MCF 10A (cell line): ENCODE data around the gene RC3H2. TPM values are rescaled to one million over a fixed set of nuclear protein-coding genes. Genes with fewer than 3 reads are reported as not detected.
A peak's percentile ranks its signal among the peaks of the same experiment; 100 is the strongest.

Experiments used
- BruUV-seq: library from RNA; stranded (reverse); fragments of 400-500 nt; replicated peaks from 2 replicates; lab custom pipeline; 2021; lab: Mats Ljungman, UMichigan
- CTCF ChIA-PET: fragments of 300-600 bp; sonication (Branson Sonifier 250); formaldehyde crosslinking; extraction: SDS; loops from one replicate; lab custom pipeline; 2021; ENCODE audit warnings: antibody characterized with exemption, inconsistent platforms; lab: Yijun Ruan, JAX
- POLR2A ChIA-PET: fragments of 300-600, 350-650 bp; sonication (Branson Sonifier 250); formaldehyde crosslinking; extraction: SDS; loops from one replicate; lab custom pipeline; 2020; ENCODE audit warnings: antibody characterized with exemption, inconsistent platforms; lab: Yijun Ruan, JAX
- DNase-seq: peaks from one replicate; pipeline ENCODE4 v3.0.0-alpha.2; 2018; ENCODE audit not compliant: unreplicated experiment
- H3K27ac Mint-ChIP-seq: one replicate; pipeline ENCODE4 v1.8.0; 2022; ENCODE audit warnings: mild to moderate bottlenecking, low read depth, mixed read lengths; ENCODE audit not compliant: unreplicated experiment
- H3K27me3 Mint-ChIP-seq: one replicate; pipeline ENCODE4 v1.8.0; 2022; ENCODE audit warnings: mixed read lengths; ENCODE audit not compliant: insufficient read depth, unreplicated experiment
- H3K36me3 Mint-ChIP-seq: one replicate; pipeline ENCODE4 v1.8.0; 2022; ENCODE audit warnings: mild to moderate bottlenecking, moderate library complexity, mixed read lengths; ENCODE audit not compliant: insufficient read depth, unreplicated experiment
- H3K4me1 Mint-ChIP-seq: one replicate; pipeline ENCODE4 v1.8.0; 2022; ENCODE audit warnings: mixed read lengths; ENCODE audit not compliant: insufficient read depth, unreplicated experiment
- H3K4me3 Mint-ChIP-seq: one replicate; pipeline ENCODE4 v1.8.0; 2022; ENCODE audit warnings: mild to moderate bottlenecking, moderate library complexity, mixed read lengths; ENCODE audit not compliant: unreplicated experiment
- H3K9me3 Mint-ChIP-seq: one replicate; pipeline ENCODE4 v1.8.0; 2022; ENCODE audit warnings: mixed read lengths; ENCODE audit not compliant: unreplicated experiment
- CTCF ChIP-seq: fragments of 200-600 bp; IDR thresholded peaks from one replicate; pipeline ENCODE4 v1.8.0; 2022; ENCODE audit warnings: antibody characterized with exemption, mild to moderate bottlenecking; ENCODE audit not compliant: unreplicated experiment
- intact Hi-C: fragments of 100-400 bp; cut with micrococcal nuclease; formaldehyde crosslinking; loops from 2 replicates; pipeline ENCODE4 v1.14.1; 2022
- total RNA-seq: library from RNA; stranded (reverse); gene quantifications from 2 replicates; pipeline ENCODE4 v1.2.3, GENCODE V29; 2022

The RC3H2 gene
- total RNA-seq, 1 experiment from 2014 or later = 59.1 TPM

DNA sequence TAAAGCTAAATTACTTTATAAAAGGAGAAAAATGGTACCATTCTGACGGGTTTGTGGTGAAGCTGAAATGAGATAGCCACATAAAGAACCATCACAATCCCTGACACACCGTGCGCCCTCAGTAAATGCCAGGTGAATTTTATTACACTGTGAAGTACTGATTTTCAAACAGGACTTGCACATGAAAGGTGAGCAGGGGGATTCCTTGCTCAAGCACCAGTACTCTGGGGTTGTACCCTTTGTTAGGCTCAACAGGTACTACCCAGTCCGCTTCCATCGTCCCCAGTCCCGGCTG lies 35.2 kb upstream of the RC3H2 start:
- Mint-ChIP-seq H3K4me1 (peaks cover 5% of the 10 kb centered on the region), H3K36me3 (peaks cover 56% of the 10 kb centered on the region), H3K27me3 (no peaks in the 10 kb centered on the region), H3K9me3 (no peaks in the 10 kb centered on the region), H3K27ac (peak overlapping the region; percentile 85), H3K4me3 (peak overlapping the region; percentile 91)
- ChIA-PET CTCF (interaction anchor here (1.0 to 1.8 kb wide), 4 partner anchors 8 to 51 kb away, joined by 3 to 9 read pairs (median 8); no protein-coding TSS in a partner anchor), POLR2A (interaction anchor here (0.6 to 5.7 kb wide), 15 partner anchors 9 to 1681 kb away, joined by 3 to 162 read pairs (median 11); partner anchors contain the start of genes PDCL, RC3H2, ZBTB26 and ZBTB6)
- no peak for DNase-seq
- BruUV-seq = no TSS peak
- no peak for TF ChIP-seq CTCF
- intact Hi-C loops = loop anchor here (1.0 kb wide), 1 partner anchor 9 kb away; the partner anchor contains the start of gene ZBTB26

DNA sequence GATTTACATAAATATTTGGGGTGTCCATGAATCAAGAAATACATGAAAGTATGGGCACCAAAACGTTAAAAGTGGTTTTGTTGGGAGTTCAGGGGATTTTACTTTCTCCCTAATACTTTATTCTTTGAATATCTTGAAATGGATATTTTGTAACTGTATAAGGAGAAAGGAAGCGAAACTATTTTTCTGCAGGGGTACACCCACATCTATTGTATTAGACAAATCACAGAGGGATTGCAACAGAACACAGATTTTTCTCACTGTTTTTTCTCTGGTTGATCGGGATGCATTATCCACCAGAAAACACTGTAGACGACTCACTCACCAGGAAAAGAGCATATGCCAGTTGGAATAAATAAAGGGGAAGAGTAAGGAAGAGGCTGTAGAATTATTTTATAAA lies 34.4 kb upstream of the RC3H2 start:
- Mint-ChIP-seq H3K27me3 (no peaks in the 10 kb centered on the region), H3K36me3 (peaks cover 56% of the 10 kb centered on the region), H3K4me1 (peaks cover 5% of the 10 kb centered on the region), H3K9me3 (no peaks in the 10 kb centered on the region), H3K4me3 (peak overlapping the region; percentile 22), H3K27ac (peak overlapping the region; percentile 1)
- intact Hi-C loops = no loop called here
- POLR2A ChIA-PET = interaction anchor here (3.3 to 5.7 kb wide), 7 partner anchors 8 to 51 kb away, joined by 13 to 162 read pairs (median 50); partner anchors contain the start of genes RC3H2, ZBTB26 and ZBTB6
- CTCF ChIA-PET = interaction anchor here (0.7 to 1.8 kb wide), 3 partner anchors 22 to 1612 kb away, joined by 3 to 9 read pairs (median 3); no protein-coding TSS in a partner anchor
- DNase-seq = no peak
- no TSS peak for BruUV-seq
- TF ChIP-seq CTCF = no peak

DNA sequence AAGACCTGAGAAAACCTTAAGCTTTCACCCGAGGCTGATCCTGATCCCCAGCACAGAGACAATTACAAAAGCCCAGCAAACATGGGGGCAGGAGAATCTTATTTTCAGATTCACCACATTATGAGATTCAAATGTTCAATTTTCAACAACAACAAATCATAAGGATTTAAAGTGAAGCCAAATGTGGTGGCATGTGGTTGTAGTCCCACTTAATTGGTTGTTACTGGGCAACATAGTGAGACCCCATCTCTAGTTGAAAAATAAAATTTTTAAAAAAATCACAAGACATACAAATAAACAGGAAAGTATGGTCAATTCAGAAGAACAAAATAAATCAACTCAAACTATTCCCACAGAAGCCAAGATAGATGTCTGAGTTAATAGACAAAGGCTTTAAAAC lies 31.7 kb upstream of the RC3H2 start:
- H3K4me3 Mint-ChIP-seq = no peak overlapping the region
- H3K4me1 Mint-ChIP-seq = peaks cover 11% of the 10 kb centered on the region
- CTCF ChIA-PET = interaction anchor here (0.6 to 0.7 kb wide), 2 partner anchors 85 to 1184 kb away, joined by 3 to 4 read pairs; no protein-coding TSS in a partner anchor
- no peaks in the 10 kb centered on the region for H3K27me3 Mint-ChIP-seq
- DNase-seq = no peak
- POLR2A ChIA-PET = interaction anchor here (1.5 kb wide), 1 partner anchor 11 kb away, joined by 4 read pairs; no protein-coding TSS in a partner anchor
- H3K9me3 Mint-ChIP-seq = no peaks in the 10 kb centered on the region
- no peak overlapping the region for H3K27ac Mint-ChIP-seq
- TF ChIP-seq CTCF = no peak
- intact Hi-C loops = no loop called here
- no TSS peak for BruUV-seq
- peaks cover 54% of the 10 kb centered on the region for H3K36me3 Mint-ChIP-seq

- POLR2A ChIA-PET = interaction anchor here (1.5 kb wide), 1 partner anchor 11 kb away, joined by 4 read pairs; no protein-coding TSS in a partner anchor
- Mint-ChIP-seq H3K36me3 (peaks cover 49% of the 10 kb centered on the region), H3K4me1 (peaks cover 11% of the 10 kb centered on the region), H3K9me3 (no peaks in the 10 kb centered on the region), H3K4me3 (no peak overlapping the region), H3K27ac (no peak overlapping the region), H3K27me3 (no peaks in the 10 kb centered on the region)
- BruUV-seq = no TSS peak
- intact Hi-C loops = no loop called here
- TF ChIP-seq CTCF = no peak
- no peak for DNase-seq
- CTCF ChIA-PET = interaction anchor here (0.6 to 0.7 kb wide), 2 partner anchors 86 to 1183 kb away, joined by 3 to 4 read pairs; no protein-coding TSS in a partner anchor
Measured at GRCh38 chr9:122936464-122936863, 31.3 kb upstream of the RC3H2 start.
